Measurements from ENCODE around the gene SLC25A12.

Gene SLC25A12, protein sequence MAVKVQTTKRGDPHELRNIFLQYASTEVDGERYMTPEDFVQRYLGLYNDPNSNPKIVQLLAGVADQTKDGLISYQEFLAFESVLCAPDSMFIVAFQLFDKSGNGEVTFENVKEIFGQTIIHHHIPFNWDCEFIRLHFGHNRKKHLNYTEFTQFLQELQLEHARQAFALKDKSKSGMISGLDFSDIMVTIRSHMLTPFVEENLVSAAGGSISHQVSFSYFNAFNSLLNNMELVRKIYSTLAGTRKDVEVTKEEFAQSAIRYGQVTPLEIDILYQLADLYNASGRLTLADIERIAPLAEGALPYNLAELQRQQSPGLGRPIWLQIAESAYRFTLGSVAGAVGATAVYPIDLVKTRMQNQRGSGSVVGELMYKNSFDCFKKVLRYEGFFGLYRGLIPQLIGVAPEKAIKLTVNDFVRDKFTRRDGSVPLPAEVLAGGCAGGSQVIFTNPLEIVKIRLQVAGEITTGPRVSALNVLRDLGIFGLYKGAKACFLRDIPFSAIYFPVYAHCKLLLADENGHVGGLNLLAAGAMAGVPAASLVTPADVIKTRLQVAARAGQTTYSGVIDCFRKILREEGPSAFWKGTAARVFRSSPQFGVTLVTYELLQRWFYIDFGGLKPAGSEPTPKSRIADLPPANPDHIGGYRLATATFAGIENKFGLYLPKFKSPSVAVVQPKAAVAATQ

GRCh38 chr2:171893824-171894611, at the start of gene SLC25A12:
Gene SLC25A12 (minus strand): TSS chr2:171894244. CDS start chr2:171894214, 30 bp downstream.
- peak; percentile 27 for DNase-seq (ENCODE audit: low read depth)
- in situ Hi-C loops (cut with HindIII; ENCODE audit: low sequenced_read_pairs), result no loop called here
- peak within 1 kb of the TSS; percentile 86 for H3K4me3 ChIP-seq (ENCODE audit: low read depth, low read length)
- no peak for TF ChIP-seq CTCF (IDR thresholded peaks at IDR 0.05; ENCODE audit: low read depth, low read length, missing control alignments)

- no peak for TF ChIP-seq CTCF (IDR thresholded peaks at IDR 0.05; ENCODE audit: low read depth, low read length, missing control alignments)
- no peak for DNase-seq (ENCODE audit: low read depth)
- H3K4me3 ChIP-seq (ENCODE audit: low read depth, low read length), result no peak overlapping the region
- in situ Hi-C loops (cut with HindIII; ENCODE audit: low sequenced_read_pairs), result no loop called here
Measured at GRCh38 chr2:171941316-171941699, 47.3 kb upstream of the SLC25A12 start.

- no peak overlapping the region for H3K4me3 ChIP-seq (ENCODE audit: low read depth, low read length)
- no peak for TF ChIP-seq CTCF (IDR thresholded peaks at IDR 0.05; ENCODE audit: low read depth, low read length, missing control alignments)
- DNase-seq (ENCODE audit: low read depth), result no peak
- in situ Hi-C loops (cut with HindIII; ENCODE audit: low sequenced_read_pairs), result no loop called here
Measured at GRCh38 chr2:171939743-171940071, 45.7 kb upstream of the SLC25A12 start.

- H3K4me3 ChIP-seq (ENCODE audit: low read depth, low read length), result no peak overlapping the region
- TF ChIP-seq CTCF (IDR thresholded peaks at IDR 0.05; ENCODE audit: low read depth, low read length, missing control alignments), result no peak
- DNase-seq (ENCODE audit: low read depth), result no peak
- in situ Hi-C loops (cut with HindIII; ENCODE audit: low sequenced_read_pairs), result no loop called here
Measured at GRCh38 chr2:171939058-171939742, 45.2 kb upstream of the SLC25A12 start.

DNA sequence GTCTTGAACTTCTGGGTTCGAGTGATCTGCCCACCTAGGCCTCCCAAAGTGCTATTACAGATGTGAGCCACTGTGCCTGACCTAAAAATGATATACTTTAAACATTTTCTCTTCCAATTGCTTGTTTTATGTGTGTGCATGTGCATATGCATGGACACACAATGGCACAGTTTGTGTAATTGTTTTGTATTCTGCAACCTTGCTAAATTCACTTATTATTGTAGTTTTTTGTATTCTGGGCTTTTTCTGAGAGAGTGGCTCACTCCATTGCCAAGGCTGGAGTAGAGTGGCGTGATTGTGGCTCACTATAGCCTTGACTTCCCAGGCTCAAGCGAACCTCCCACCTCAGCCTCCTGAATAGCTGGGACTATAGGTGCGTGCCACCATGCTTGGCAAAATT, 36.3 kb upstream of the SLC25A12 start:
- no peak overlapping the region for H3K4me3 ChIP-seq (ENCODE audit: low read depth, low read length)
- no peak for DNase-seq (ENCODE audit: low read depth)
- no peak for TF ChIP-seq CTCF (IDR thresholded peaks at IDR 0.05; ENCODE audit: low read depth, low read length, missing control alignments)
- in situ Hi-C loops (cut with HindIII; ENCODE audit: low sequenced_read_pairs), result no loop called here
